ENCODE data around the gene PRIMA1.

GRCh38 chr14:93778856-93779629, 9.2 kb downstream of the PRIMA1 start:
- no peak for TF ChIP-seq CTCF (IDR thresholded peaks at IDR 0.05; ENCODE audit: low read length)
- TF ChIP-seq EZH2 (IDR thresholded peaks at IDR 0.05; ENCODE audit: borderline replicate concordance, low read length) = no peak
